Measurements from ENCODE around the gene MTHFD1. TPM values are rescaled to one million over a fixed set of nuclear protein-coding genes. Genes with fewer than 3 reads are reported as not detected.

Gene MTHFD1
- total RNA-seq = 10 to 100 TPM; 16.8 to 59.8 (median 29.6) TPM

DNA sequence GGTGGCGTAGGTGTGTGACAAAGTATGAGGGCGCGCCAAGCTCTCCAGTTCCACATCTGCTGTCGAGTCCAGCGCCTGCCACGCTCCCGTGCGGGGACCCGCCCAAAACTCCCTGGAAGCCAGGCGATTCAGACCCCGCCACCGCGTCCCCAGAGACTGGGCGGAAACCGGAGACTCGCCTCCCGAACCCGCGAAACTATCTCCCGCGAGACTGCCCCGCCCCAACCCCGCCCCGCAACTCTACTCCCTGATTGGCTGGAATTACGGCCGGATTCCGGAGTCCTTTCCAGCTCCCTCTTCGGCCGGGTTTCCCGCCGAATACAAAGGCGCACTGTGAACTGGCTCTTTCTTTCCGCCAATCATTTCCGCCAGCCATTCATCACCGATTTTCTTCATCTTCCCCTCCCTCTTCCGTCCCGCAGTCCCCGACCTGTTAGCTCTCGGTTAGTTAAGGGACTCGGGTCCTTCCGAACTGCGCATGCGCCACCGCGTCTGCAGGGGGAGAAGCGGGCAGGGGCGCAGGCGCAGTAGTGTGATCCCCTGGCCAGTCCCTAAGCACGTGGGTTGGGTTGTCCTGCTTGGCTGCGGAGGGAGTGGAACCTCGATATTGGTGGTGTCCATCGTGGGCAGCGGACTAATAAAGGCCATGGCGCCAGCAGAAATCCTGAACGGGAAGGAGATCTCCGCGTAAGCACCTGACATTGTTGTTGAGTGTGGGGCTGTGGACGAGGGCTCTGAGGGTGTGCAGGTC lies at the start of gene MTHFD1:
Gene MTHFD1, plus strand, starts transcription at position 572 of the 751 bp plus-strand sequence. Its CDS starts 75 bp downstream, at position 647.
- ATAC-seq (ENCODE audit: low FRiP score in 2 of 2) (peak; percentile 97 to 98), DNase-seq (peak; percentile 96 to 99)
- WGBS, 2 donors = 0% methylated on average over 43 to 49 of the region's 58 CpGs
- H3K9me3 ChIP-seq = no peaks in the 10 kb centered on the region
- H3K4me3 ChIP-seq = peak within 1 kb of the TSS; percentile 62 to 85 (median 74)
- H3K27me3 ChIP-seq = no peaks in the 10 kb centered on the region
- H3K36me3 ChIP-seq = peaks cover 0 to 10% (median 2%) of the 10 kb centered on the region in 4 donors
- peak within 1 kb of the TSS; percentile 82 to 93 (median 85) for H3K27ac ChIP-seq
- peak; percentile 32 to 56 for TF ChIP-seq POLR2AphosphoS5 (IDR thresholded peaks at IDR 0.05)
- peak in 3 of 6 experiments; percentile 19 to 52 (median 33) for TF ChIP-seq CTCF (IDR thresholded peaks at IDR 0.05)
- peak in 3 of 4 donors; percentile 32 to 57 (median 57) for TF ChIP-seq POLR2A (IDR thresholded peaks at IDR 0.05)
- TF ChIP-seq EP300 (IDR thresholded peaks at IDR 0.05) = no peak
- H3K4me1 ChIP-seq = peaks cover 17 to 28% (median 19%) of the 10 kb centered on the region in 4 donors

DNA sequence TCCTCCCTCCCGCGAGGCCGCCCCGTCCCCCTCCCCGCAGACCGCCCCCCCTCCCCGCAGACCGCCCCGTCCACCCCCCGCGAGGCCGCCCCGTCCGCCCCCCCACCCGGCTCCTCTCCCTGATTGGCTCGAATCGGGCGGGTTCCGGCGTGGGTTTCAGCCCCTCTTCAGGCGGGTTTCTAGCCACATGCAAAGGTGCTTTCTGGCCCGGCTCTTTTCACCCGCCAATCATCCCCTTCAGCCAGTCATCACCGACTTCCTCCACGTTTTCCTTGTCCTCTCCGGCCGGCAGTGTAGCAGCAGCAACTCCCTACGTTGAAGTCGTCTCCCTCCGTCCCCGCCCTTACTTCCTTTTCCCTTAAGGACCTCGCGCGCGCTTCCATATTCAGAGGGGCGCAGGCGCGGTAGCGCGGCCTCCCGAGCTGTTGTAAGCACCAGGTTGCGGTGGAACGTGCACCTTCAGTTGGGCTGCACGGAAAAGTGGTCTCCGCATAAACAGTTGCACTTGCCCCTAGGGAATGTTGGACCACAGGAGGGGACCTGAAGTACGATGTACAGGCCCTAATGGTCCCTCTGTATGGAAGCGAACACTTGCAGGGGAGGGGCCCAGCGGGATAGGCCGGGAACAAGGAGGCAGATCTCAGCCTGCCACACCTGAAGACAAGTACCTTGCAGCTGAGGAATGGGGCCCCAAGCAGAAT lies 49.4 kb upstream of the MTHFD1 start:
- Histone ChIP-seq H3K27me3 (no peaks in the 10 kb centered on the region), H3K4me1 (peaks cover 8 to 18% (median 11%) of the 10 kb centered on the region in 4 donors), H3K36me3 (no peaks in the 10 kb centered on the region), H3K27ac (peak overlapping the region; percentile 77 to 88 (median 88)), H3K4me3 (peak overlapping the region; percentile 80 to 93 (median 88)), H3K9me3 (peaks cover 0 to 4% (median 0%) of the 10 kb centered on the region in 4 donors)
- DNase-seq (peak; percentile 96 to 99), ATAC-seq (ENCODE audit: low FRiP score in 2 of 2) (peak; percentile 95 to 96)
- WGBS, 2 donors = 0 to 1% methylated on average over 18 to 30 of the region's 49 CpGs
- TF ChIP-seq EP300 (IDR thresholded peaks at IDR 0.05) (peak in 1 of 4 donors; percentile 34), CTCF (IDR thresholded peaks at IDR 0.05) (no peak), POLR2A (IDR thresholded peaks at IDR 0.05) (peak in 2 of 4 donors; percentile 67 to 86), POLR2AphosphoS5 (IDR thresholded peaks at IDR 0.05) (peak; percentile 58 to 90)

DNA sequence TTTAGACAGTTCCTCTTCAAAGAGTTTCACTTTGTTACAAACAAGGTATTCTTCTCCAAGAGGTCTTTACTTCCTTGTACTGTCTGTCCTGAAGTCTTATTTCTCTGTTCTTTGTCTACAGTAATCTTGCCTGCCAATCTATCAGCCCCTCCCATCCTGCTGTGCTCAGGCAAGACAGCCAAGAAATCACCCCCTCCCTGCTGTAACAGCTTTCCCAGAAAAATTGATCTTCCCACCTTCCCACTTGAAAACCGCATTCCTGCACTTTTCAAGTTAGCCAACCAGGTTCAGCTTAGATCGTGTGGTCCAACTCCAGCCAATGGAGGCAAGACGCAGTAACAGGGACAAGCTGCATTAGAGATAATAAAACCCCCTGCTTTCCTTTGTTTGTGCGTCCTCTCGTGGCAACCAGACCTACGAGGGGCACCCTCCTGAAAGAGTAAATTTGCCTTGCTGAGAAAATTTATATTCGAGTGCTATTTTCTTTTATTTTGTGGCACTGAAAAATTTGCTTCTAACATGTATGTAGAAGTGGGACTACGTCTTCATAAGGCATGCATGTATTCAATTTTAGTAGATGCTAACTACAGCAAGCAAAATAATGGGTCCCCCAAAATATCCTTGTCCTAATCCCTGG lies 47.5 kb upstream of the MTHFD1 start:
- no peaks in the 10 kb centered on the region for H3K27me3 ChIP-seq
- no peaks in the 10 kb centered on the region for H3K36me3 ChIP-seq
- peaks cover 0 to 4% (median 0%) of the 10 kb centered on the region in 4 donors for H3K9me3 ChIP-seq
- WGBS, 2 donors = 96 to 98% methylated on average over 8 of the region's 8 CpGs
- TF ChIP-seq CTCF (IDR thresholded peaks at IDR 0.05) (no peak), POLR2AphosphoS5 (IDR thresholded peaks at IDR 0.05) (no peak), POLR2A (IDR thresholded peaks at IDR 0.05) (no peak), EP300 (IDR thresholded peaks at IDR 0.05) (no peak)
- no peak overlapping the region for H3K4me3 ChIP-seq
- peaks cover 8 to 18% (median 11%) of the 10 kb centered on the region in 4 donors for H3K4me1 ChIP-seq
- no peak for DNase-seq
- ATAC-seq (ENCODE audit: low FRiP score in 2 of 2) = no peak
- H3K27ac ChIP-seq = no peak overlapping the region

- Histone ChIP-seq H3K9me3 (no peaks in the 10 kb centered on the region), H3K4me3 (no peak overlapping the region), H3K27ac (no peak overlapping the region), H3K36me3 (no peaks in the 10 kb centered on the region), H3K27me3 (no peaks in the 10 kb centered on the region), H3K4me1 (no peaks in the 10 kb centered on the region)
- DNase-seq (no peak), ATAC-seq (ENCODE audit: low FRiP score in 2 of 2) (no peak)
- TF ChIP-seq POLR2AphosphoS5 (IDR thresholded peaks at IDR 0.05) (no peak), POLR2A (IDR thresholded peaks at IDR 0.05) (no peak), EP300 (IDR thresholded peaks at IDR 0.05) (no peak), CTCF (IDR thresholded peaks at IDR 0.05) (no peak)
- WGBS, 2 donors = 89 to 96% methylated on average over 3 of the region's 3 CpGs
Measured at GRCh38 chr14:64347748-64348147, 40.4 kb upstream of the MTHFD1 start.
